Osteoblast (primary cell): ENCODE data around the gene SLC7A9. TPM values are rescaled to one million over a fixed set of nuclear protein-coding genes. Genes with fewer than 3 reads are reported as not detected.

Source experiments
- DNase-seq: peaks from one replicate; pipeline ENCODE4 v3.0.0; 2011; ENCODE audit warnings: low spot score, mixed read lengths; ENCODE audit not compliant: insufficient read length; ENCODE audit errors: missing footprints
- H2AFZ ChIP-seq: 2 replicates; pipeline ENCODE4 v1.6.0; 2011; ENCODE audit warnings: mild to moderate bottlenecking, low read length
- H3K27ac ChIP-seq: 2 replicates; pipeline ENCODE4 v1.5.1; 2011; ENCODE audit warnings: mild to moderate bottlenecking, low read depth, low read length, moderate library complexity
- H3K27me3 ChIP-seq: 2 replicates; pipeline ENCODE4 v1.6.0; 2012; ENCODE audit warnings: mild to moderate bottlenecking, control low read depth, inconsistent platforms, low read length, moderate library complexity; ENCODE audit not compliant: insufficient read depth
- H3K36me3 ChIP-seq: 2 replicates; pipeline ENCODE4 v1.5.1; 2011; ENCODE audit warnings: mild to moderate bottlenecking, low read length, control low read depth, moderate library complexity; ENCODE audit not compliant: insufficient read depth
- H3K4me1 ChIP-seq: 2 replicates; pipeline ENCODE4 v1.5.1; 2011; ENCODE audit warnings: mild to moderate bottlenecking, low read length, control low read depth, moderate library complexity; ENCODE audit not compliant: insufficient read depth
- H3K4me2 ChIP-seq: 2 replicates; pipeline ENCODE4 v1.6.0; 2011; ENCODE audit warnings: mild to moderate bottlenecking, low read length; ENCODE audit not compliant: insufficient read depth
- H3K4me3 ChIP-seq: fragments of 200-600 bp; sonication (generic); 3 replicates; pipeline ENCODE4 v1.5.1; 2012; ENCODE audit warnings: mild to moderate bottlenecking, low read length, inconsistent platforms; ENCODE audit not compliant: insufficient read depth
- H3K79me2 ChIP-seq: 2 replicates; pipeline ENCODE4 v1.6.0; 2012; ENCODE audit warnings: mild to moderate bottlenecking, low read length, control low read depth, inconsistent platforms; ENCODE audit not compliant: insufficient read depth
- H3K9me3 ChIP-seq: 2 replicates; pipeline ENCODE4 v1.5.1; 2011; ENCODE audit warnings: low read depth, low read length, control low read depth
- H4K20me1 ChIP-seq: 2 replicates; pipeline ENCODE4 v1.6.0; 2012; ENCODE audit warnings: mild to moderate bottlenecking, low read length, control low read depth; ENCODE audit not compliant: insufficient read depth
- CTCF ChIP-seq: IDR thresholded peaks from 2 replicates; pipeline ENCODE4 v1.5.1; 2011; ENCODE audit warnings: mild to moderate bottlenecking, low read depth, low read length, moderate library complexity; ENCODE audit errors: extremely low read depth
- total RNA-seq: library from RNA; depleted of rRNA; stranded (reverse); fragments of >200 nt; gene quantifications from 2 replicates; pipeline ENCODE4 v1.2.3, GENCODE V29; 2012

SLC7A9 gene
- total RNA-seq: under 0.01 and 0.59 TPM in 2 replicates

GRCh38 chr19:32869369-32869965 lies at the start of gene SLC7A9:
SLC7A9 (minus strand) TSS chr19:32869767; CDS start chr19:32868534, 1,233 bp downstream.
- Histone ChIP-seq H4K20me1 (no peaks in the 10 kb centered on the region), H3K27ac (no peak within 1 kb of the TSS), H3K9me3 (no peaks in the 10 kb centered on the region), H3K27me3 (no peaks in the 10 kb centered on the region), H2AFZ (no peak within 1 kb of the TSS), H3K79me2 (no peaks in the 10 kb centered on the region), H3K4me3 (no peak within 1 kb of the TSS), H3K4me2 (no peak within 1 kb of the TSS), H3K4me1 (no peaks in the 10 kb centered on the region), H3K36me3 (no peaks in the 10 kb centered on the region)
- no peak for DNase-seq
- TF ChIP-seq CTCF: no peak

- DNase-seq: no peak
- H4K20me1 ChIP-seq: no peaks in the 10 kb centered on the region
- no peaks in the 10 kb centered on the region for H3K9me3 ChIP-seq
- H2AFZ ChIP-seq: no peak overlapping the region
- H3K4me2 ChIP-seq: no peak overlapping the region
- H3K27ac ChIP-seq: no peak overlapping the region
- TF ChIP-seq CTCF: no peak
- H3K4me3 ChIP-seq: no peak overlapping the region
- no peaks in the 10 kb centered on the region for H3K27me3 ChIP-seq
- no peaks in the 10 kb centered on the region for H3K4me1 ChIP-seq
- H3K36me3 ChIP-seq: peaks cover 33% of the 10 kb centered on the region
- H3K79me2 ChIP-seq: no peaks in the 10 kb centered on the region
Observed at GRCh38 chr19:32919365-32919764, 49.8 kb upstream of the SLC7A9 start.

- peaks cover 34% of the 10 kb centered on the region for H3K36me3 ChIP-seq
- no peaks in the 10 kb centered on the region for H3K4me1 ChIP-seq
- DNase-seq: peak; percentile 57
- no peak overlapping the region for H3K4me3 ChIP-seq
- no peak overlapping the region for H2AFZ ChIP-seq
- no peak overlapping the region for H3K4me2 ChIP-seq
- no peaks in the 10 kb centered on the region for H3K9me3 ChIP-seq
- no peak for TF ChIP-seq CTCF
- H4K20me1 ChIP-seq: no peaks in the 10 kb centered on the region
- H3K27me3 ChIP-seq: no peaks in the 10 kb centered on the region
- H3K79me2 ChIP-seq: no peaks in the 10 kb centered on the region
- H3K27ac ChIP-seq: no peak overlapping the region
Observed at GRCh38 chr19:32917616-32917996, 48.0 kb upstream of the SLC7A9 start.

GRCh38 chr19:32916969-32917615 lies 47.5 kb upstream of the SLC7A9 start:
- no peaks in the 10 kb centered on the region for H3K9me3 ChIP-seq
- no peaks in the 10 kb centered on the region for H3K4me1 ChIP-seq
- TF ChIP-seq CTCF: no peak

More at GRCh38 chr19:32916969-32917615, 47.5 kb upstream of the SLC7A9 start:
- Histone ChIP-seq H3K27ac (no peak overlapping the region), H3K4me3 (no peak overlapping the region), H3K79me2 (no peaks in the 10 kb centered on the region), H3K27me3 (no peaks in the 10 kb centered on the region), H3K36me3 (peaks cover 34% of the 10 kb centered on the region), H3K4me2 (no peak overlapping the region), H2AFZ (no peak overlapping the region), H4K20me1 (no peaks in the 10 kb centered on the region)
- no peak for DNase-seq
